K562 (cell line): ENCODE measurements around the gene GOLGA2. TPM values are rescaled to one million over a fixed set of nuclear protein-coding genes. Genes with fewer than 3 reads are reported as not detected.

Source experiments
- E2F6 ChIP-seq, 2 experiments: IDR thresholded peaks; 2 replicates each; pipeline ENCODE4 v1.6.1; 2011; ENCODE audit warnings: borderline replicate concordance in 1 of 2, control low read depth in 1 of 2, low read depth in 1 of 2, low read length in 1 of 2, mild to moderate bottlenecking in 1 of 2, mixed read lengths in 1 of 2, moderate library complexity in 1 of 2; ENCODE audit not compliant: insufficient read depth in 1 of 2, insufficient read length in 1 of 2, poor library complexity in 1 of 2, severe bottlenecking in 1 of 2; ENCODE audit errors: extremely low read depth in 1 of 2
- HCFC1 ChIP-seq: IDR thresholded peaks from 2 replicates; pipeline ENCODE4 v1.6.1; 2012; ENCODE audit warnings: low read depth, low read length, improper control_type of control experiment
- ILF3 ChIP-seq: fragments of 450-650 bp; IDR thresholded peaks from 2 replicates; pipeline ENCODE4 v1.6.1; 2018; ENCODE audit warnings: antibody characterized with exemption, mild to moderate bottlenecking, moderate library complexity, borderline replicate concordance
- IRF2 ChIP-seq: sonication (generic); formaldehyde crosslinking; IDR thresholded peaks from 2 replicates; pipeline ENCODE4 v1.8.1; 2022; ENCODE audit warnings: mild to moderate bottlenecking, missing genetic modification reagents
- MLX ChIP-seq, 2 experiments: fragments of 450-650 bp in 1 of 2; sonication (generic) in 1 of 2; formaldehyde crosslinking; conservative IDR thresholded peaks; 2 replicates each; pipeline versions ENCODE4 v1.4.0 to v1.8.1; 2020 to 2022; ENCODE audit warnings: mild to moderate bottlenecking in 1 of 2, missing genetic modification reagents in 1 of 2
- NELFE ChIP-seq: IDR thresholded peaks from 2 replicates; pipeline ENCODE4 v1.6.1; 2011; ENCODE audit warnings: mild to moderate bottlenecking; ENCODE audit not compliant: insufficient read depth, insufficient read length
- NFIX ChIP-seq: fragments of 250-450 bp; sonication (Bioruptor Pico); IDR thresholded peaks from 2 replicates; pipeline ENCODE4 v1.4.0; 2020; ENCODE audit warnings: low read depth, mild to moderate bottlenecking, moderate library complexity
- PHF20 ChIP-seq: fragments of 450-650 bp; IDR thresholded peaks from 2 replicates; pipeline ENCODE4 v1.6.1; 2018; ENCODE audit not compliant: partially characterized antibody
- SMARCA5 ChIP-seq: fragments of 450-650 bp; IDR thresholded peaks from 2 replicates; pipeline ENCODE4 v1.6.1; 2016
- SPI1 ChIP-seq: IDR thresholded peaks from 2 replicates; pipeline ENCODE4 v1.6.1; 2011; ENCODE audit warnings: low read depth, low read length, control low read depth, borderline replicate concordance
- USF2 ChIP-seq: sonication (generic); formaldehyde crosslinking; IDR thresholded peaks from 2 replicates; pipeline ENCODE4 v1.5.0; 2020; ENCODE audit warnings: missing genetic modification reagents
- YY1 ChIP-seq, 3 experiments: IDR thresholded peaks; 2 replicates each; pipeline ENCODE4 v1.6.1; 2011; ENCODE audit warnings: low read length in 2 of 3, mild to moderate bottlenecking in 2 of 3, moderate library complexity in 2 of 3, borderline replicate concordance in 1 of 3, control low read depth in 1 of 3, low read depth in 1 of 3; ENCODE audit not compliant: insufficient read depth in 3 of 3, insufficient replicate concordance in 2 of 3, control insufficient read depth in 1 of 3, insufficient read length in 1 of 3; ENCODE audit errors: extremely low read depth in 1 of 3
- ZNF212 ChIP-seq: fragments of 450-650 bp; formaldehyde crosslinking; IDR thresholded peaks from 2 replicates; pipeline ENCODE4 v1.4.0; 2020; ENCODE audit warnings: mild to moderate bottlenecking
- ZNF239 ChIP-seq: fragments of 250-450 bp; sonication (Bioruptor Pico); IDR thresholded peaks from 2 replicates; pipeline ENCODE4 v1.4.0; 2020; ENCODE audit warnings: mild to moderate bottlenecking
- ZNF780A ChIP-seq: fragments of 250-450 bp; sonication (Bioruptor Pico); IDR thresholded peaks from 2 replicates; pipeline ENCODE4 v1.5.0; 2021; ENCODE audit warnings: mild to moderate bottlenecking
- polyA plus RNA-seq, 8 experiments: library from polyadenylated mRNA; depleted of rRNA in 4 of 8; stranded (reverse) in 5 of 8; unstranded in 3 of 8; fragments of >200 nt; fragmentation: Nextera tagmentation in 2 of 8; fragmentation: Illumina TruSeq in 1 of 8; extraction: Ambion mirVana in 2 of 8; extraction: Trizol in 1 of 8; gene quantifications; 2 replicates each; pipeline versions ENCODE4 v1.2.1 to v1.2.3, GENCODE V29; 2011 to 2014; ENCODE audit warnings: inconsistent platforms in 1 of 8, missing spikeins in 1 of 8
- total RNA-seq, 7 experiments: library from RNA; depleted of rRNA in 6 of 7; stranded (reverse); fragments of >200 nt in 6 of 7; fragmentation: Illumina TruSeq in 2 of 7; extraction: Trizol in 2 of 7; gene quantifications; 2 replicates each; pipeline versions ENCODE4 v1.2.1 to v1.2.3, GENCODE V29; 2011 to 2021; ENCODE audit warnings: low replicate concordance in 1 of 7
- TF ChIP-seq, protein P1 (sequence below): fragments of 250-450 bp; sonication (Bioruptor Pico); IDR thresholded peaks from 2 replicates; pipeline ENCODE4 v1.4.0; 2020; ENCODE audit warnings: mild to moderate bottlenecking, moderate library complexity, borderline replicate concordance
- TF ChIP-seq, protein P2 (sequence below): fragments of 250-450 bp; sonication (Bioruptor Pico); IDR thresholded peaks from 2 replicates; pipeline ENCODE4 v1.4.0; 2020; ENCODE audit warnings: mild to moderate bottlenecking, moderate library complexity

Gene GOLGA2
- total and polyA plus RNA-seq, 9 of the 15 experiments (the other 6 are each of a cell fraction or from before 2014, with no cell fraction given), result 15.7 to 138 (median 76.0) TPM

DNA sequence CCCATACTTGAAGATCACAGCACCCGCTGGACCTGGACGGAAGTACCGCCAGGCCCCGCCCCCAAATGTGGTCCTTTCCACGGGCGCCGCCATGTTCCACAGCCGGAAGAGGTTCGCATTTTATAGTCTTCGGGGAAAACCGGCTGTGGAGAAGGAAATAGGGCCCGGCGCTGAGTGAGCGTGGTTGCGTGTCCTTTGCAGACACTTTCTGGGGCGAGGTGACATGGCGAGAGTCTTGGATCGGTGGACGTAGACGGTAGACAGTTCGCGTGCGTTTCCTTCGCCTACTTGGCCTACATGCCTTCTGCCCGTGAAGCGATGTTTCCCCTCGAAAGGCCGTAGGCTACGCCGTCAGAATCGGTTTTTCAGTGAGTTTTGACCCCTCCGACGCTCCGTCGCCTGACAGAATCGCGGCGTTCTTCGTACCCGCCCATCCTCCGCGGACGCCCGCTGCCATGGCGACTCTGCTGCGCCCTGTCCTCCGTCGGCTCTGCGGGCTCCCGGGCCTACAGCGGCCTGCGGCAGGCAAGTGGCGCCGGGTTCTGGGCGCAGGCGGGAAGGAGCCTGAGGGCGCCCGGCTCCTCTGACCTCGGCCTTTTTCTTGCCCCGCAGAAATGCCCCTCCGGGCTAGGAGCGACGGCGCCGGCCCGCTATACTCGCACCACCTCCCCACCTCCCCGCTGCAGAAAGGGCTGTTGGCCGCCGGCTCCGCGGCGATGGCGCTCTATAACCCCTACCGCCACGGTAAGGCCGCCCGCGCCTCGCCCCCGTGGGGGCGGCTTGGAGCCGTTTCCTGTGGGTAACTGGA lies 46.8 kb upstream of the GOLGA2 start, which contains the start of the genes COQ4 and TRUB2 (continued):
- no peak for TF ChIP-seq ILF3
- peak; percentile 96 for TF ChIP-seq HCFC1
- TF ChIP-seq ZNF780A (CRISPR knock-in tag), result no peak
- peak; percentile 67 for TF ChIP-seq SPI1
- no peak for TF ChIP-seq PHF20
- TF ChIP-seq NELFE, result no peak
- TF ChIP-seq, protein P1, sequence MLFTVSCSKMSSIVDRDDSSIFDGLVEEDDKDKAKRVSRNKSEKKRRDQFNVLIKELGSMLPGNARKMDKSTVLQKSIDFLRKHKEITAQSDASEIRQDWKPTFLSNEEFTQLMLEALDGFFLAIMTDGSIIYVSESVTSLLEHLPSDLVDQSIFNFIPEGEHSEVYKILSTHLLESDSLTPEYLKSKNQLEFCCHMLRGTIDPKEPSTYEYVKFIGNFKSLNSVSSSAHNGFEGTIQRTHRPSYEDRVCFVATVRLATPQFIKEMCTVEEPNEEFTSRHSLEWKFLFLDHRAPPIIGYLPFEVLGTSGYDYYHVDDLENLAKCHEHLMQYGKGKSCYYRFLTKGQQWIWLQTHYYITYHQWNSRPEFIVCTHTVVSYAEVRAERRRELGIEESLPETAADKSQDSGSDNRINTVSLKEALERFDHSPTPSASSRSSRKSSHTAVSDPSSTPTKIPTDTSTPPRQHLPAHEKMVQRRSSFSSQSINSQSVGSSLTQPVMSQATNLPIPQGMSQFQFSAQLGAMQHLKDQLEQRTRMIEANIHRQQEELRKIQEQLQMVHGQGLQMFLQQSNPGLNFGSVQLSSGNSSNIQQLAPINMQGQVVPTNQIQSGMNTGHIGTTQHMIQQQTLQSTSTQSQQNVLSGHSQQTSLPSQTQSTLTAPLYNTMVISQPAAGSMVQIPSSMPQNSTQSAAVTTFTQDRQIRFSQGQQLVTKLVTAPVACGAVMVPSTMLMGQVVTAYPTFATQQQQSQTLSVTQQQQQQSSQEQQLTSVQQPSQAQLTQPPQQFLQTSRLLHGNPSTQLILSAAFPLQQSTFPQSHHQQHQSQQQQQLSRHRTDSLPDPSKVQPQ, result no peak
- TF ChIP-seq ZNF212 (CRISPR knock-in tag), result peak; percentile 80; the same call in 1 of the 2 replicates
- no peak for TF ChIP-seq NFIX
- TF ChIP-seq USF2 (CRISPR knock-in tag), result no peak
- TF ChIP-seq MLX (CRISPR knock-in tag; conservative IDR thresholded peaks at IDR 0.05), result peak in 1 of 2 experiments; percentile 89; a peak in 1 of 4 replicates
- TF ChIP-seq IRF2 (CRISPR knock-in tag), result no peak
- TF ChIP-seq, protein P2, sequence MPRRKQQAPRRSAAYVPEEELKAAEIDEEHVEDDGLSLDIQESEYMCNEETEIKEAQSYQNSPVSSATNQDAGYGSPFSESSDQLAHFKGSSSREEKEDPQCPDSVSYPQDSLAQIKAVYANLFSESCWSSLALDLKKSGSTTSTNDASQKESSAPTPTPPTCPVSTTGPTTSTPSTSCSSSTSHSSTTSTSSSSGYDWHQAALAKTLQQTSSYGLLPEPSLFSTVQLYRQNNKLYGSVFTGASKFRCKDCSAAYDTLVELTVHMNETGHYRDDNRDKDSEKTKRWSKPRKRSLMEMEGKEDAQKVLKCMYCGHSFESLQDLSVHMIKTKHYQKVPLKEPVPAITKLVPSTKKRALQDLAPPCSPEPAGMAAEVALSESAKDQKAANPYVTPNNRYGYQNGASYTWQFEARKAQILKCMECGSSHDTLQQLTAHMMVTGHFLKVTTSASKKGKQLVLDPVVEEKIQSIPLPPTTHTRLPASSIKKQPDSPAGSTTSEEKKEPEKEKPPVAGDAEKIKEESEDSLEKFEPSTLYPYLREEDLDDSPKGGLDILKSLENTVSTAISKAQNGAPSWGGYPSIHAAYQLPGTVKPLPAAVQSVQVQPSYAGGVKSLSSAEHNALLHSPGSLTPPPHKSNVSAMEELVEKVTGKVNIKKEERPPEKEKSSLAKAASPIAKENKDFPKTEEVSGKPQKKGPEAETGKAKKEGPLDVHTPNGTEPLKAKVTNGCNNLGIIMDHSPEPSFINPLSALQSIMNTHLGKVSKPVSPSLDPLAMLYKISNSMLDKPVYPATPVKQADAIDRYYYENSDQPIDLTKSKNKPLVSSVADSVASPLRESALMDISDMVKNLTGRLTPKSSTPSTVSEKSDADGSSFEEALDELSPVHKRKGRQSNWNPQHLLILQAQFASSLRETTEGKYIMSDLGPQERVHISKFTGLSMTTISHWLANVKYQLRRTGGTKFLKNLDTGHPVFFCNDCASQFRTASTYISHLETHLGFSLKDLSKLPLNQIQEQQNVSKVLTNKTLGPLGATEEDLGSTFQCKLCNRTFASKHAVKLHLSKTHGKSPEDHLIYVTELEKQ (CRISPR knock-in tag), result no peak
- no peak for TF ChIP-seq SMARCA5
- peak; percentile 42 to 60 for TF ChIP-seq E2F6 (IDR thresholded peaks at IDR 0.05; ENCODE audit: borderline replicate concordance in 1 of 2, extremely low read depth in 1 of 2, insufficient read depth in 1 of 2, insufficient read length in 1 of 2, low read depth in 1 of 2, low read length in 1 of 2, poor library complexity in 1 of 2, severe bottlenecking in 1 of 2)
- peak in 2 of 3 experiments; percentile 98 to 99 for TF ChIP-seq YY1 (IDR thresholded peaks at IDR 0.05; ENCODE audit: borderline replicate concordance in 1 of 3, control insufficient read depth in 1 of 3, extremely low read depth in 1 of 3, insufficient read depth in 3 of 3, insufficient read length in 1 of 3, insufficient replicate concordance in 2 of 3, low read depth in 1 of 3, low read length in 2 of 3)
- peak; percentile 69; the same call in 1 of the 2 replicates for TF ChIP-seq ZNF239 (CRISPR knock-in tag)
